GM12875 (cell line): ENCODE measurements around the gene SLC44A2.
"Not testable (repeated sequence)": the region's sequence is repeated elsewhere in the genome, so short reads cannot be mapped to it uniquely, and the experiment has no call there.

Experiments used
- H3K4me3 ChIP-seq: one replicate; pipeline ENCODE4 v1.5.1; 2011; ENCODE audit warnings: low read depth, low read length, control low read depth
- CTCF ChIP-seq: IDR thresholded peaks from 2 replicates; pipeline ENCODE4 v1.5.1; 2011; ENCODE audit warnings: low read depth, mild to moderate bottlenecking, control low read depth, inconsistent platforms, low read length, moderate library complexity, borderline replicate concordance; ENCODE audit not compliant: insufficient read depth

SLC44A2 gene

GRCh38 chr19:10660346-10660745 lies 35.0 kb downstream of the SLC44A2 start:
- no peak for TF ChIP-seq CTCF
- H3K4me3 ChIP-seq = no peak overlapping the region

GRCh38 chr19:10661946-10662345 lies 36.6 kb downstream of the SLC44A2 start:
- no peak overlapping the region for H3K4me3 ChIP-seq
- TF ChIP-seq CTCF = no peak

GRCh38 chr19:10662384-10663251 lies 37.3 kb downstream of the SLC44A2 start:
- TF ChIP-seq CTCF = no peak
- H3K4me3 ChIP-seq = no peak overlapping the region

- H3K4me3 ChIP-seq = not testable (repeated sequence)
Measured at GRCh38 chr19:10663252-10663563, 37.9 kb downstream of the SLC44A2 start.

GRCh38 chr19:10667867-10668266 lies 42.5 kb downstream of the SLC44A2 start:
- H3K4me3 ChIP-seq = no peak overlapping the region
- no peak for TF ChIP-seq CTCF

GRCh38 chr19:10669246-10669645 lies 43.9 kb downstream of the SLC44A2 start:
- H3K4me3 ChIP-seq = no peak overlapping the region
- no peak for TF ChIP-seq CTCF

GRCh38 chr19:10670182-10670581 lies 44.8 kb downstream of the SLC44A2 start:
- no peak overlapping the region for H3K4me3 ChIP-seq
- TF ChIP-seq CTCF = no peak
